ENCODE data around the gene CHRM2.

GRCh38 chr7:136891850-136892249 lies 23.4 kb downstream of the CHRM2 start:
- TF ChIP-seq, protein P1, sequence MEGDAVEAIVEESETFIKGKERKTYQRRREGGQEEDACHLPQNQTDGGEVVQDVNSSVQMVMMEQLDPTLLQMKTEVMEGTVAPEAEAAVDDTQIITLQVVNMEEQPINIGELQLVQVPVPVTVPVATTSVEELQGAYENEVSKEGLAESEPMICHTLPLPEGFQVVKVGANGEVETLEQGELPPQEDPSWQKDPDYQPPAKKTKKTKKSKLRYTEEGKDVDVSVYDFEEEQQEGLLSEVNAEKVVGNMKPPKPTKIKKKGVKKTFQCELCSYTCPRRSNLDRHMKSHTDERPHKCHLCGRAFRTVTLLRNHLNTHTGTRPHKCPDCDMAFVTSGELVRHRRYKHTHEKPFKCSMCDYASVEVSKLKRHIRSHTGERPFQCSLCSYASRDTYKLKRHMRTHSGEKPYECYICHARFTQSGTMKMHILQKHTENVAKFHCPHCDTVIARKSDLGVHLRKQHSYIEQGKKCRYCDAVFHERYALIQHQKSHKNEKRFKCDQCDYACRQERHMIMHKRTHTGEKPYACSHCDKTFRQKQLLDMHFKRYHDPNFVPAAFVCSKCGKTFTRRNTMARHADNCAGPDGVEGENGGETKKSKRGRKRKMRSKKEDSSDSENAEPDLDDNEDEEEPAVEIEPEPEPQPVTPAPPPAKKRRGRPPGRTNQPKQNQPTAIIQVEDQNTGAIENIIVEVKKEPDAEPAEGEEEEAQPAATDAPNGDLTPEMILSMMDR (IDR thresholded peaks at IDR 0.05), result no peak
- no peak for TF ChIP-seq POLR2A (IDR thresholded peaks at IDR 0.05)
- no peak for TF ChIP-seq POLR2AphosphoS5 (IDR thresholded peaks at IDR 0.05)
